Loucy (cell line): ENCODE data around the gene TOX2.

Experiments
- H2AFZ ChIP-seq: fragments of 200-600 bp; sonication (generic); 2 replicates; pipeline ENCODE4 v1.6.0; 2016; ENCODE audit warnings: antibody characterized with exemption, mild to moderate bottlenecking, low read length, moderate library complexity
- H3F3A ChIP-seq: fragments of 200-600 bp; 2 replicates; pipeline ENCODE4 v1.6.0; 2016; ENCODE audit warnings: antibody characterized with exemption, low read depth, mild to moderate bottlenecking
- H3K27me3 ChIP-seq: fragments of 200-600 bp; sonication (generic); 2 replicates; pipeline ENCODE4 v1.6.1; 2014; ENCODE audit warnings: low read length, mild to moderate bottlenecking; ENCODE audit not compliant: insufficient read depth, poor library complexity, severe bottlenecking
- H3K36me3 ChIP-seq: fragments of 200-600 bp; sonication (generic); 2 replicates; pipeline ENCODE4 v1.6.1; 2016; ENCODE audit warnings: low read length; ENCODE audit not compliant: insufficient read depth
- H3K4me1 ChIP-seq: fragments of 200-600 bp; sonication (generic); 2 replicates; pipeline ENCODE4 v1.5.1; 2014; ENCODE audit warnings: low read length, mild to moderate bottlenecking; ENCODE audit not compliant: insufficient read depth, poor library complexity, severe bottlenecking
- H3K4me2 ChIP-seq: fragments of 200-600 bp; sonication (generic); 2 replicates; pipeline ENCODE4 v1.6.0; 2014; ENCODE audit warnings: antibody characterized with exemption, low read length, low read depth, mild to moderate bottlenecking; ENCODE audit not compliant: poor library complexity, severe bottlenecking
- H3K4me3 ChIP-seq: fragments of 200-600 bp; sonication (generic); 2 replicates; pipeline ENCODE4 v1.5.1; 2014; ENCODE audit warnings: low read length, mild to moderate bottlenecking, mixed read lengths; ENCODE audit not compliant: poor library complexity, severe bottlenecking
- H3K79me2 ChIP-seq: fragments of 200-600 bp; sonication (generic); 2 replicates; pipeline ENCODE4 v1.6.1; 2014; ENCODE audit warnings: low read length; ENCODE audit not compliant: insufficient read depth
- H3K9ac ChIP-seq: fragments of 200-600 bp; sonication (generic); 2 replicates; pipeline ENCODE4 v1.6.0; 2014; ENCODE audit warnings: mild to moderate bottlenecking, low read depth, low read length, moderate library complexity; ENCODE audit not compliant: poor library complexity, severe bottlenecking
- H3K9me2 ChIP-seq: fragments of 200-600 bp; sonication (generic); replicated peaks from 2 replicates; pipeline ENCODE4 v1.6.1; 2016; ENCODE audit warnings: low read depth, low read length, mixed read lengths
- H3K9me3 ChIP-seq: fragments of 200-600 bp; sonication (generic); 2 replicates; pipeline ENCODE4 v1.6.1; 2014; ENCODE audit warnings: mild to moderate bottlenecking, antibody characterized with exemption, low read length, low read depth; ENCODE audit not compliant: insufficient read depth
- H4K20me1 ChIP-seq: fragments of 200-600 bp; sonication (generic); 2 replicates; pipeline ENCODE4 v1.6.0; 2014; ENCODE audit warnings: antibody characterized with exemption, low read length, mild to moderate bottlenecking; ENCODE audit not compliant: insufficient read depth, poor library complexity, severe bottlenecking
- CTCF ChIP-seq: fragments of 200-600 bp; sonication (generic); conservative IDR thresholded peaks from 2 replicates; pipeline ENCODE4 v1.5.1; 2014; ENCODE audit warnings: mild to moderate bottlenecking, antibody characterized with exemption, low read length
- EZH2phosphoT487 ChIP-seq: fragments of 200-600 bp; IDR thresholded peaks from 2 replicates; pipeline ENCODE4 v1.6.1; 2018; ENCODE audit warnings: antibody characterized with exemption, mild to moderate bottlenecking, moderate library complexity, borderline replicate concordance

The TOX2 gene

GRCh38 chr20:44023515-44024371, 109.1 kb downstream of the TOX2 start:
- Histone ChIP-seq H3K36me3 (no peaks in the 10 kb centered on the region), H3K4me3 (no peak overlapping the region), H3K9me3 (no peaks in the 10 kb centered on the region), H3K9me2 (no peaks in the 10 kb centered on the region), H2AFZ (no peak overlapping the region), H3K9ac (no peak overlapping the region), H3F3A (no peaks in the 10 kb centered on the region), H3K27me3 (no peaks in the 10 kb centered on the region), H4K20me1 (no peaks in the 10 kb centered on the region), H3K79me2 (no peaks in the 10 kb centered on the region), H3K4me2 (no peak overlapping the region), H3K4me1 (peaks cover 29% of the 10 kb centered on the region)
- no peak for TF ChIP-seq CTCF
- TF ChIP-seq EZH2phosphoT487, result no peak

- Histone ChIP-seq H3K4me1 (peaks cover 29% of the 10 kb centered on the region), H3K79me2 (no peaks in the 10 kb centered on the region), H3K27me3 (no peaks in the 10 kb centered on the region), H3K36me3 (no peaks in the 10 kb centered on the region), H3K4me2 (no peak overlapping the region), H3K9me3 (no peaks in the 10 kb centered on the region), H2AFZ (no peak overlapping the region), H4K20me1 (no peaks in the 10 kb centered on the region), H3F3A (0 out of 2 replicates have a peak, but pooled peaks cover 4% of the 10 kb centered on the region), H3K9me2 (no peaks in the 10 kb centered on the region), H3K9ac (no peak overlapping the region), H3K4me3 (no peak overlapping the region)
- no peak for TF ChIP-seq EZH2phosphoT487
- TF ChIP-seq CTCF, result no peak
These were observed 110.3 kb downstream of the TOX2 start for GRCh38 chr20:44024820-44025580.

- Histone ChIP-seq H3K4me2 (no peak overlapping the region), H3K9me3 (no peaks in the 10 kb centered on the region; the same call in 1 of the 2 replicates), H2AFZ (no peak overlapping the region), H3K27me3 (no peaks in the 10 kb centered on the region), H4K20me1 (no peaks in the 10 kb centered on the region), H3K9ac (no peak overlapping the region), H3K4me3 (no peak overlapping the region), H3K9me2 (no peaks in the 10 kb centered on the region), H3F3A (0 out of 2 replicates have a peak, but pooled peaks cover 4% of the 10 kb centered on the region), H3K79me2 (no peaks in the 10 kb centered on the region), H3K4me1 (peaks cover 29% of the 10 kb centered on the region), H3K36me3 (no peaks in the 10 kb centered on the region)
- TF ChIP-seq EZH2phosphoT487 (no peak), CTCF (no peak)
These were observed 111.1 kb downstream of the TOX2 start for GRCh38 chr20:44025756-44026155.
